ENCODE results near the gene BMERB1.
"Not testable (repeated sequence)": the region's sequence is repeated elsewhere in the genome, so short reads cannot be mapped to it uniquely, and the experiment has no call there.

The BMERB1 gene

DNA sequence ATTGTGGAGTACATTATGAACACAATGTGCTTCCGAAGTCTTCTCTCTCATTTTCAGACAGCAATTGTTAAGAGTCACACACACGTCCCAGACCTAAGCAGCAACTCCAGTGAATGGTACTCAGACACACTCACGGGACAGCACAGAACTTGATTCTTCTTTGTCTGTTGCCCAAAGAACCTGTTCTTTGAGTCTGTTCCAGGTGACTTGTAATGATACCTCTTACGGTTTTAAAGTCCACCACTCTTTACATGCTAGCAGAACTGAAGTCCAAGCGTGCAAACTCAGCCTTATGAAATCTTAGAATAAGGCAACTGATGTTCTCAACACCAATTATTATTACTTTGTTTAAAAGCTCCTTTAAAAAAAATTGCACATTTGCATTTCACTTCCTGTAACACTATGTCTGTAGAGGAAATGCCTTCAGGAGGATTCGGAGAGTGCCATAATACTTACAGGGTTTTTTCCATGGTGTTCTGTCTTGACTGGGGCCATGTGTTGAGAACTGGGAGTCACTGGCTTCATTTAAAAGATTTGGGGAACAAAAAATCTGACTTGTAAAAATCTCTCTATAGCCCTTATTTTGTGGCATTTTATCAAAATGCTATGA lies 160.4 kb downstream of the BMERB1 start:
- DNase-seq (ENCODE audit: low spot score): no peak

DNA sequence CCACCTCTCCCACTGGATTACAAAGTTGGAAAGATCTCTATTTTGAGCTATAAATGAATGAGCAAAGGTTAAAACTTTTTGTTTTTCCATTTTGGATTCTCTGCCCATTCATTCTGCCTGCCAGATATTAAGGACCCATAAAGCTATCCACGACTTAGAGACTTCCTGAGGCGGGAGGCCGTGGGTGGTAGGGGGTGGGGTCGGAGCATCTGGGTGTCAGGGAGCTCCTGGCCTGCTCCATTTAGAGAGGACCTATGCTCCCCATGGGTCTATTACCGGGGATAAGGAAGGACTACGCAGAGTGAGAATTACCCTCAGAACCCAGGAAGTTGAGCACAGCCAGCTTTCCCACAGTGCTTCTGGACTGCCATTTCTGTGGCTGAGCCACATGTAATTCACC lies 162.7 kb downstream of the BMERB1 start:
- no peak for DNase-seq (ENCODE audit: low spot score)

- no peak for DNase-seq (ENCODE audit: low spot score)
Observed at GRCh38 chr16:15597822-15598647, 163.6 kb downstream of the BMERB1 start.

DNA sequence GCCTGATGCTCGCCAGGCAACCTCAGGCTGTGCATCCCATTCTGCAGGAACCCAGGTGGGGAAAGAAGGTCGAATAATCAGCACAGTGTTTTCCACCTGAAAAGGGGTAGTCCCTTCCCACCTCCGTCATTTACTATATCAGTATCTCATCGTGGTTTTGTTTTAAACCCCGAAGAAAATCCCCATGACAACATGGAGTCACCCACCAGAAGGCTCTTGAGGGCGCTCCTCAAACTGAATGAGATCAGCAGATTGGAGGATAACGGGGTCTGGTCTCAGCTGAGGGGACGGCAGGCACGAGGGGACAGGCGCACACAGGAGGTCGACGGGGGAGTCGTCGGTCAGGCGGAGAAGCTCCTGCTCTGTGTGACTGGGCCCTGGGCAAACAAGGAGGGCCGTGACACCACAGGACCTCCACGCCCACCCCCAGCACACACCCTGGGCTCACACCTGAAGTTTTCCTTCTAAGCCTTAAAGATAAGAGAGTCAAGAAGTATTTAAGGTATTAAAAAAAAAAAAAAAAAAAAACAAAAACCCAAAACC lies 164.3 kb downstream of the BMERB1 start:
- DNase-seq (ENCODE audit: low spot score): no peak

DNA sequence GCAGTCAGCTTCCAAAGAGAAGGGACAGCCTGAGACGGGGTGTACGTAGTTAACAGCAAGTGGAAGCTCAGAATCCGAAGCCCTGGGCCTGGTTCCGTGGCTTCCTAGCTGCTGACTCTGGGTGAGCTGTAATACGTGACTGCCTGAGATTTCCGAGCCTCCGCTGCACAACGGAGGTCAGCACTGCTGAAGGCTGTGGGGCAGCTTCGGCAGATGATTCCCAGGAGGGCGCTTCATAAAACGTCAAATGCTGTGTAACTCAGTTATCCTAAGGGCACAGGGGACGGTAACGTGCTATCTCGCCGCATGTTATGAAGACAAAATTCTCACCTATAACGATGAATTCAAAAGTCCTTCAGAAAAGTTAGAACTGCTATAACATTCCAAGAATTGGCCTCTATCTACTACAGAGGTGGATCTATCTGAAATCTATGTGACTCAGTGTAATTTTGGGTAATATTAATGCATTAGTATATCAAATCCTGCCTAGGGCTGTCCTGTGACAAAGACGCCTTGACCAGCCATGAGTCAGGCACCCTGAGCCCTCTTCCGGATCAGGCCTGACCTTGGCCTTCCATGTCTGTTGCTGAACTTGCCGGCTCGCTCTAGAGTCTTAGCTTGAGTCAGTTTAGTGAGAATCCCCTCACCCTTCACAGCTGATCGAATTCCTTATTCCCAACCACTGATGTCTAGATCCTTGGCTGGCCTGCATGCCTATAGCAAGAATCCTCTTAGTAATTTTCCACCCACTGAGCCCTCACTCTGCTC lies 165.1 kb downstream of the BMERB1 start:
- no peak for DNase-seq (ENCODE audit: low spot score)

GRCh38 chr16:15601212-15601879 lies 167.0 kb downstream of the BMERB1 start:
- DNase-seq (ENCODE audit: low spot score): no peak

GRCh38 chr16:15602285-15603044 lies 168.1 kb downstream of the BMERB1 start:
- DNase-seq (ENCODE audit: low spot score): no peak

DNA sequence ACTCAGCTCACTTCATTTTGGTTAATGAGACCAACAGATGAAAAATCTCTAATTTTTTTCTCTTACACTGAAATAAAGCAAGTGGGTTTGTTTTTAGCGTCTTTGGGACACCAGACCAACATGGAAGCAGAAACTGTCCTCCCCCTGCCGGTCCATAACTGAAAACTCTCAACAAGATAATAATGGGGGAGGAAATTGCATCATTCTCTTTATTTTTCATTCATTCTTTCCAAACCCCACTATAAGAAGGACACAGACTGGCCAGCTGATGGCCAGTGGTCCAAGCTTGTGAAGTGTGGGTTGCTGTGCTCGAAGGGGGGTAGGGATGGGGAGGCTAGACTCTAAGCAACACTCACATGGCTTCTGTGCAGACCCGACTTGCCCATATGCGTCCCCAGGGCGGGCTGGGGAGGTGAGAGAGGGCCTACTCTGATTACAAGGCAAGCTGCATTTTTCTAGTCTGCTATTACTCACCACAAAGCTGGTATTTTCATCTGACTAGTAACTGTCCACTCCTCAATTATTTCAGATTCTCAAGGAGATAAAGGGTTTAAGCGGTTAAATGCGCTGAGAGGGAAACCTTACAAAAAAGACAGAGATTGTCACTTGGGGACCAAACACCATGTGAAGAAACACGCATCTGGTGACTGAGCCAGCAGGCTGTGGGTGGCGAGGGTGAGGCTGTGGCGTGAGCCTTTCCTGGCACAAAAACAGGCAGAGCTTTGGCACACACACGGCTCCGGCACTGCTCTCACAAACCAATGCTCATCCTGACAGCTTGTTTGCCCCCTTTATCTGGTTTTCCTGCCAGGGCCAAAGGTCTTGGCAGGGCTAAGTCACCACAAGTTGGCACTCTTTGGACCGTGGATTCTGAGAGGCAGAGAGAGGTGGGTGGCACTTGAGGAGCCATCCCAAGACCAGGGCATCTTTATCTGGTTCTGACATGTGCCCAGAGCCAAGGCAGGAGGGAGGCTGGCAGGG lies 170.4 kb downstream of the BMERB1 start:
- DNase-seq (ENCODE audit: low spot score): no peak

GRCh38 chr16:15605839-15606517 lies 171.6 kb downstream of the BMERB1 start:
- DNase-seq (ENCODE audit: low spot score): no peak

GRCh38 chr16:15606518-15607220 lies 172.3 kb downstream of the BMERB1 start:
- no peak for DNase-seq (ENCODE audit: low spot score)

DNA sequence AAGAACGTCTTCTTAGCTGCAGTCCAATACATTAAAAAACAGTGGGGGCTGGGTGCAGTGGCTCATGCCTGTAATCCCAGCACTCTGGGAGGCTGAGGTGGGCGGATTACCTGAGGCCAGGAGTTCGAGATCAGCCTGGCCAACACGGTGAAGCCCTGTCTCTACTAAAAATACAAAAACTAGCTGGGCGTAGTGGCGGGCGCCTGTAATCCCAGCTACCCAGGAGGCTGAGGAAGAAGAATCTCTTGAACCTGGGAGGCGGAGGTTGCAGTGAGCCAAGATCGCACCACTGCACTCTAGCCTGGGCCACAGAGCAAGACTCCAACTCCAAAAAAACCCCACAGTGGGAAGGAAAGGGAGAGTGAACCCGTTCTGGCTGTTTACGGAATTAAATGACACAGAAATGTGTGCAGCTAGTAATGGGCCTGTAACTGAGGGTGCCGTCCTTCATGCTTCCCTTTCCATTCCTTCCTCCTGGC lies 172.9 kb downstream of the BMERB1 start:
- DNase-seq (ENCODE audit: low spot score): not testable (repeated sequence)

DNA sequence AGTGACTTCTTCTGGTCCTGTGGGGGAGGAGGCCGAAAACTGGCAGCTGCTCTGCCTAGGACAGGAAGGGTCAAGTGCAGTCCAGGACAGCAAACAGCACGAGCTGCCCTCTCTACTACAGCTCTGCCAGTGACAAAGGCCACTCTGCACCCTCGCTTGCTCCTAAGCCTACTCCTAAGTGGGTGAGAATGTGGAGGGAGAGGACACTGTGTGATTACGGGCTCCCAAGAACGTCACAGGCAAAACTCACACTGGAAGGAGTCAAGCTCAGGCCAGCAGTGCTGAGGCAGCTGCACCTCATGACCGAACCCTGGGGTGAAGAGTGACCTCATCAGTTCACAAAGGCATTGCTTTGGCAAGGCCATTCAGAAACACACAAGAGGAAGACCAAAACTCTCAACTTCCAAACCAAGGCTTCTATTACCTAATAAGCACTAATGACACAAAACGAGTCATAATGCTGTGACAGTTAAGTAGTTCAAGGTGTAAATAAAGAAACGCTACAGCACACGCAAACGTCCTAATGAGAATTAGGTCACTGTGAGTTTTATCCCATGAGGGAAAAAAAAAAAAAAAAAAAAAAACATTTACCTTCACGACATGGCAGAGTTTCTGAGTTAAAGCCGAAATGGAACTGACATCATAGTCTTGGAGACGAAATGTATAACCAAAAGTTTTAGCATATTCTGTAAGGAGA lies 173.5 kb downstream of the BMERB1 start:
- no peak for DNase-seq (ENCODE audit: low spot score)

DNA sequence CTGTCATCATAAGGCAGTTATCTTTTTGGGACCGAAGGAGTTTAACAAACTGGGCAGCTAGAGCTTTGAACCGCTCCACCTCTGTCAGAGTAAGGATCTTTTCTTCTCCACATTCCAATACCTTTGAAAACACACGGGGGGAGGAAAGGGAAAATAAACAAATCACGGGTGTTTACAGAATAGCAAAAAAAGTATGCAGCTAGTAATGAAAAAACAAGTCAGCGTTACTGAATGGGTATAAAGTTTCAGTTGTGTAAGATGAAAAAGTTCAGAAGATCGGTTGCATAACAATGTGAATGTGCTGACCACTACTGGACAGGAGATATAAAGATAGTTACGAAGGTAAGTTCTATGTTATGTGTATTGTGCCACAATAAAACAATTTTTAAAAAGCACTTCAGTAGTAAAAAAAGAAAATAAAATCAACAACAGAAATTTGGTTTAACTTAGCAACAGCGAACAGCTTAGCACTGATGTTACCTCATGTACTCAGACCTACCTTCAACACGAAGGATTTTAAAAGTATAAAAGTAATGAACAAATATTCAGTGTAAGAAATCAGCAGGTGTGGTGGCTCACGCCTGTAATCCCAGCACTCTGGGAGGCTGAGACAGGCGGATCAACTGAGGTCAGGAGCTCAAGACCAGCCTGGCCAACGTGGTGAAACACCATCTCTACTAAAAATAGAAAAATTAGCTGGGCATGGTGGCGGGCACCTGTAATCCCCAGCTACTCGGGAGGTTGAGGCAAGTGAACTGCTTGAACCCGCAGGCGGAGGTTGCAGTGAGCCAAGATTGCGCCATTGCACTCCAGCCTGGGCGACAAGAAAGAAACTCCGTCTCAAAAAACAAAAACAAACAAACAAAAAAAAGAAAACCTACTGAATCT lies 174.3 kb downstream of the BMERB1 start:
- no peak for DNase-seq (ENCODE audit: low spot score)

DNA sequence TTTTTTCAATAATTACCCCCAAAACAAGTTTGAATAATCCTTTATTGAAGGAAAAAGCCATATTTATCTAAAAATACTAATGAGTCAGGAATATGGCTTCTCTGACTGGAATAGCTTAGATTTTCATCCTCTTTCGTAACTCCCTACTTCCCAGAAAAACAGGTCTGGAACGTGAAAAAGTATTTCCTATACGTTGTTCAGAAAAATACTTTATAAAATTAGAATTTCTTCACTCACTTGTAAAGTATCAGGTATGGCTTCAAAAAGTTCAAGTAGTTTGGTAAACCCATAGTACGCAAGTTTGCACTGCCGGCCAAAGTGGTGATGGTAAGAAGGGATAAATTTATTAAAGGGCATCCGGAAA lies 174.9 kb downstream of the BMERB1 start:
- no peak for DNase-seq (ENCODE audit: low spot score)

DNA sequence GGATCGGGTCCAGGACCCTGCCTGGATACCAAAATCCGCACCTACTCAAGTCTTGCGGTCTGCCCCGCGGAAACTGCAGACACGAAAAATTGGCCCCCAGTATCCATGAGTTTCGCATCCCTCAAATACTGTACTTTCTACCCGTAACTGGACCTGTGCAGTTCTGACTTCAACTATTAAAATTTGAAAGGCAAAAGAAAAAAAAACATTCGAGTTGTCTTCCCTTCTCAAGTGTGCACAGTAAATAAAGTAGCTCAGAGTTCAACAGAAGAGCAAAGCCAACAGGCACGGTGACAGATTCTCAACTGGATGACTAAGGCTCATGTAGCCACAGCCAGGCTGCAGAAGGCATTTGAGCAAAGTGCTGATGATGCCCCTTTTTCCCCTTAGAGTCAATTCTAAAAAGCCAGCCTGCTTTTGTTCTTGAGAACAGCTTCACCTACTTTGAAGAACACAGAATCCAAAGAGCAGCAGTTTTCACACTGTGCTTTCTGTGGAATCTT lies 176.0 kb downstream of the BMERB1 start:
- peak; percentile 53 for DNase-seq (ENCODE audit: low spot score)

DNA sequence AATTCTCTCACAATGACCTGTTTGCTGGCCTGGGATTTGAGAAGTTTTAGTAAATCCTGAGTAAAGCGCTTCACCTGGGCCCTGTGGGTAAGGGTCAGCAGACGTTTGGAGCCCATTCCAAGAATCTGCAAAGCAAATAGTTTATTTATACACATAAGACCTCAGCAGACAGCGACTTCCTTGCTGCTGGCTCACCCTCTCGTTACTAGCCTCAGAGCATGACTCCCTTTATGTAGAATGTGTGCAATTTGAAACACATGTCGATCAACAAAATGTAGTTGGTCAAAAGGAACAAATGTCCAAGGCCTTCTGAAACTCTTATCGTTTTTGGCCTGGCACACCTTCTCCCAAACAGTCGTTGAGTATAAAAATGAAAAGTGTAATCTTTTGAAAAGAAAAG lies 177.2 kb downstream of the BMERB1 start:
- DNase-seq (ENCODE audit: low spot score): no peak

DNA sequence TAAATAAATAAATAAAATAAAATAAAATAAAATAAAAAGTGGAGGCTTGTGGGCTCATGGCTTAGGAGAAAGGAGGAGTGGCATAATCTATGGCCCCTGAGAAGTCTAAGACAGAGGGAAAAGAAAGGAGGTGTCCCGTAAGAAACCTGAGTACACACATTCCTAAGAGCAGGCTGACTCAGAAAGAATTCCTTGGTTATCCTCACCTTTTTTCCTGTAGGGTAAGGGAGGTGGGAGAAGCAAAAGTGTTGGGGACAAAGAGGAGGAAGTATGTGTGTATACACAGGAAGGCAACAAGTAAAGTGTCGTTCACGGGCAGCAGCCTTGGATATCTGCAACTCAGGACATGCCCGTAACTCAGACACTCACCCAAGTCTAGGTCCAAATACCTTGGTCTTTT lies 179.3 kb downstream of the BMERB1 start:
- DNase-seq (ENCODE audit: low spot score): no peak

All from AG20443 (cell line).